Measurements from ENCODE around the gene CNTN5.

DNA sequence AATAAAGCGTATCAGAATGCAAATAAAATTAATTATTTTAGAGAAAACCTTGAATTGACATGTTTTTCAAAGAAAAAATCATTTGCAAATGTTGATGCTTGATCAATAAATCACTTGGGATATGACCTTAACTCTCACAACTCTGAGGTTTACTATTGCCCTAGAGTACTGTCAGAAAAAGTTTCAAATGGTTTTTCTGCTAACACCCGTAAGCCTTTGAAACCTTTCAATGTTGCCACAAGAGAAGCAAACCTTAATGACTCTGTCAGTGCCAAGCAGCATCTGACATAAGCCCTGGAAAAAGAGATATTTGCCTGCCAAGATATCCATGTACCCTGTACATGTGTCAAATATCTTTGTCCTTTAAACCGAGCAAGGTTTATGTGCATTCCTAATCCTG, 1282.1 kb downstream of the CNTN5 start:
- no peak for TF ChIP-seq NRF1 (conservative IDR thresholded peaks at IDR 0.05; ENCODE audit: low read depth, low read length)
- TF ChIP-seq, protein P1, sequence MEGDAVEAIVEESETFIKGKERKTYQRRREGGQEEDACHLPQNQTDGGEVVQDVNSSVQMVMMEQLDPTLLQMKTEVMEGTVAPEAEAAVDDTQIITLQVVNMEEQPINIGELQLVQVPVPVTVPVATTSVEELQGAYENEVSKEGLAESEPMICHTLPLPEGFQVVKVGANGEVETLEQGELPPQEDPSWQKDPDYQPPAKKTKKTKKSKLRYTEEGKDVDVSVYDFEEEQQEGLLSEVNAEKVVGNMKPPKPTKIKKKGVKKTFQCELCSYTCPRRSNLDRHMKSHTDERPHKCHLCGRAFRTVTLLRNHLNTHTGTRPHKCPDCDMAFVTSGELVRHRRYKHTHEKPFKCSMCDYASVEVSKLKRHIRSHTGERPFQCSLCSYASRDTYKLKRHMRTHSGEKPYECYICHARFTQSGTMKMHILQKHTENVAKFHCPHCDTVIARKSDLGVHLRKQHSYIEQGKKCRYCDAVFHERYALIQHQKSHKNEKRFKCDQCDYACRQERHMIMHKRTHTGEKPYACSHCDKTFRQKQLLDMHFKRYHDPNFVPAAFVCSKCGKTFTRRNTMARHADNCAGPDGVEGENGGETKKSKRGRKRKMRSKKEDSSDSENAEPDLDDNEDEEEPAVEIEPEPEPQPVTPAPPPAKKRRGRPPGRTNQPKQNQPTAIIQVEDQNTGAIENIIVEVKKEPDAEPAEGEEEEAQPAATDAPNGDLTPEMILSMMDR (IDR thresholded peaks at IDR 0.05 in 2 of 3, conservative IDR thresholded peaks at IDR 0.05 in 1 of 3; ENCODE audit: control insufficient read depth in 2 of 3, extremely low read depth in 1 of 3, insufficient read depth in 1 of 3, low read depth in 3 of 3, low read length in 3 of 3) = no peak
- no peak for TF ChIP-seq SUZ12 (IDR thresholded peaks at IDR 0.05; ENCODE audit: unreplicated experiment)
- no peak for TF ChIP-seq POU2F2 (IDR thresholded peaks at IDR 0.05; ENCODE audit: borderline replicate concordance, low read depth, low read length)
- TF ChIP-seq SRF (IDR thresholded peaks at IDR 0.05; ENCODE audit: low read depth in 2 of 2, low read length in 2 of 2) = no peak
- TF ChIP-seq CHD4 (IDR thresholded peaks at IDR 0.05) = no peak
- TF ChIP-seq NBN (IDR thresholded peaks at IDR 0.05) = no peak
- no peak for TF ChIP-seq CHD1 (IDR thresholded peaks at IDR 0.05; ENCODE audit: low read depth, low read length)
- no peak for TF ChIP-seq KAT2A (conservative IDR thresholded peaks at IDR 0.05; ENCODE audit: control insufficient read depth, low read depth, low read length)
